K562 (cell line): Measurements from ENCODE around the gene ZNF544. TPM values are rescaled to one million over a fixed set of nuclear protein-coding genes. Genes with fewer than 3 reads are reported as not detected.
A peak's percentile ranks its signal among the peaks of the same experiment; 100 is the strongest.

Experiments
- ATAC-seq: fragments of 200-7000 bp; cut with Tn5 transposase; 3 replicates; pipeline ENCODE4 v1.9.1; 2020; ENCODE audit warnings: moderate library complexity
- BruUV-seq: library from RNA; stranded (reverse); fragments of 400-500 nt; replicated peaks from 2 replicates; lab custom pipeline; 2021; lab: Mats Ljungman, UMichigan
- CTCF ChIA-PET: fragments of 300-600 bp; formaldehyde crosslinking; extraction: SDS; loops from one replicate; lab custom pipeline; 2021; ENCODE audit warnings: low intra/inter-chr PET ratio; lab: Yijun Ruan, JAX
- POLR2A ChIA-PET: fragments of 300-600, 350-650 bp; sonication (Branson Sonifier 250); formaldehyde crosslinking; extraction: SDS; loops from one replicate; lab custom pipeline; 2021; ENCODE audit warnings: antibody characterized with exemption, inconsistent platforms; lab: Yijun Ruan, JAX
- DNase-seq, 4 experiments: peaks; one replicate each; pipeline versions ENCODE4 v3.0.0 to v3.0.0-alpha.2; 2011 to 2018; ENCODE audit warnings: low spot score in 3 of 4, mixed read lengths in 3 of 4; ENCODE audit errors: extremely low read depth in 1 of 4
- FAIRE-seq: peaks from 2 replicates; lab custom pipeline; 2011; peaks lifted over from hg19 to GRCh38; lab: Jason Lieb, UNC
- H2AFZ ChIP-seq: 2 replicates; pipeline ENCODE4 v1.6.0; 2011; ENCODE audit warnings: low read depth, low read length, control low read depth, inconsistent platforms
- H3K27ac ChIP-seq: fragments of 200-600 bp; 3 replicates; pipeline ENCODE4 v1.8.0; 2011; ENCODE audit warnings: low read depth, mild to moderate bottlenecking, control low read depth, inconsistent platforms, low read length, moderate library complexity, mixed read lengths; ENCODE audit errors: extremely low read depth
- H3K27me3 ChIP-seq, 2 experiments: fragments of 300-600 bp in 1 of 2; 2 replicates in 1 of 2; 3 replicates in 1 of 2; pipeline versions ENCODE4 v1.6.0 to v1.8.0; 2011; ENCODE audit warnings: inconsistent platforms in 2 of 2, low read length in 2 of 2, mild to moderate bottlenecking in 1 of 2, mixed read lengths in 1 of 2, moderate library complexity in 1 of 2; ENCODE audit not compliant: control insufficient read depth in 2 of 2, insufficient read depth in 2 of 2
- H3K36me3 ChIP-seq: fragments of 300-600 bp; 3 replicates; pipeline ENCODE4 v1.8.0; 2011; ENCODE audit warnings: mild to moderate bottlenecking, low read length, inconsistent platforms; ENCODE audit not compliant: control insufficient read depth, insufficient read depth
- H3K4me1 ChIP-seq, 2 experiments: fragments of 200-600 bp in 1 of 2; replicated peaks in 1 of 2; 2 replicates in 1 of 2; 3 replicates in 1 of 2; pipeline versions ENCODE4 v1.5.1 to v1.8.0; 2011; ENCODE audit warnings: inconsistent platforms in 2 of 2, low read length in 2 of 2, mild to moderate bottlenecking in 1 of 2, mixed read lengths in 1 of 2, moderate library complexity in 1 of 2; ENCODE audit not compliant: control insufficient read depth in 2 of 2, insufficient read depth in 2 of 2
- H3K4me2 ChIP-seq: 2 replicates; pipeline ENCODE4 v1.6.1; 2011; ENCODE audit warnings: low read length, control low read depth, inconsistent platforms, mixed read lengths; ENCODE audit not compliant: insufficient read depth
- H3K4me3 ChIP-seq: fragments of 200-600 bp; sonication (generic), shearing (Covaris generic); 2 replicates; pipeline ENCODE4 v1.5.1; 2016; ENCODE audit warnings: control low read depth, inconsistent platforms
- H3K79me2 ChIP-seq: fragments of 200-600 bp; 3 replicates; pipeline ENCODE4 v1.8.0; 2011; ENCODE audit warnings: low read length, inconsistent platforms; ENCODE audit not compliant: control insufficient read depth, insufficient read depth
- H3K9ac ChIP-seq, 2 experiments: 2 replicates each; pipeline versions ENCODE4 v1.6.0 to v1.6.1; 2011; ENCODE audit warnings: low read depth in 2 of 2, low read length in 2 of 2, control low read depth in 1 of 2, inconsistent platforms in 1 of 2, mild to moderate bottlenecking in 1 of 2, mixed read lengths in 1 of 2; ENCODE audit not compliant: insufficient read depth in 1 of 2
- H3K9me1 ChIP-seq: one replicate; pipeline ENCODE4 v1.6.0; 2011; ENCODE audit warnings: inconsistent platforms, mild to moderate bottlenecking, low read length, moderate library complexity; ENCODE audit not compliant: control insufficient read depth, insufficient read depth
- H3K9me3 ChIP-seq: replicated peaks from 2 replicates; pipeline ENCODE4 v1.5.1; 2011; ENCODE audit warnings: low read depth, low read length, inconsistent platforms; ENCODE audit not compliant: control insufficient read depth, insufficient read depth
- H4K20me1 ChIP-seq: replicated peaks from 2 replicates; pipeline ENCODE4 v1.6.1; 2011; ENCODE audit warnings: low read length, inconsistent platforms, mixed read lengths; ENCODE audit not compliant: control insufficient read depth, insufficient read depth
- BDP1 ChIP-seq: IDR thresholded peaks from 3 replicates; pipeline ENCODE4 v1.6.1; 2011; ENCODE audit not compliant: insufficient read length, insufficient read depth
- CBFB ChIP-seq: sonication (generic); formaldehyde crosslinking; IDR thresholded peaks from 2 replicates; pipeline ENCODE4 v1.4.0; 2020; ENCODE audit warnings: mild to moderate bottlenecking, missing genetic modification reagents
- CBX2 ChIP-seq: fragments of 200-600 bp; sonication (generic); IDR thresholded peaks from one replicate; pipeline ENCODE4 v1.6.1; 2012; ENCODE audit warnings: mild to moderate bottlenecking, low read length, inconsistent platforms; ENCODE audit not compliant: insufficient read depth, poor library complexity, severe bottlenecking
- ELF4 ChIP-seq: fragments of 450-650 bp; formaldehyde crosslinking; IDR thresholded peaks from 2 replicates; pipeline ENCODE4 v1.4.0; 2022; ENCODE audit warnings: missing genetic modification characterization
- HDGF ChIP-seq: fragments of 450-650 bp; IDR thresholded peaks from 2 replicates; pipeline ENCODE4 v1.6.1; 2016
- HNRNPK ChIP-seq: fragments of 200-400 bp; formaldehyde crosslinking; IDR thresholded peaks from one replicate; pipeline ENCODE4 v1.6.1; 2018; ENCODE audit warnings: mild to moderate bottlenecking, low read depth, low read length; ENCODE audit not compliant: poor library complexity, severe bottlenecking
- KAT7 ChIP-seq: sonication (generic); formaldehyde crosslinking; IDR thresholded peaks from 2 replicates; pipeline ENCODE4 v1.8.0; 2022; ENCODE audit warnings: missing genetic modification reagents, mild to moderate bottlenecking, borderline replicate concordance
- MTF1 ChIP-seq: fragments of 250-450 bp; sonication (Bioruptor Pico); IDR thresholded peaks from 2 replicates; pipeline ENCODE4 v1.9.0; 2021; ENCODE audit warnings: moderate library complexity, mild to moderate bottlenecking, inconsistent platforms, borderline replicate concordance
- NR1H2 ChIP-seq: sonication (generic); formaldehyde crosslinking; IDR thresholded peaks from 2 replicates; pipeline ENCODE4 v1.4.0; 2020; ENCODE audit warnings: mild to moderate bottlenecking, missing genetic modification reagents
- POLR2G ChIP-seq: fragments of 200-400 bp; formaldehyde crosslinking; IDR thresholded peaks from 2 replicates; pipeline ENCODE4 v1.6.1; 2017; ENCODE audit warnings: low read depth, mild to moderate bottlenecking, antibody characterized with exemption, low read length, moderate library complexity
- RHOXF2B ChIP-seq: fragments of 250-450 bp; sonication (Bioruptor Pico); conservative IDR thresholded peaks from 2 replicates; pipeline ENCODE4 v1.5.1; 2021
- SMAD1 ChIP-seq: fragments of 150-350 bp; IDR thresholded peaks from 2 replicates; pipeline ENCODE4 v1.6.1; 2014; ENCODE audit warnings: low read length, low read depth; ENCODE audit not compliant: partially characterized antibody
- SP1 ChIP-seq: sonication (generic); formaldehyde crosslinking; IDR thresholded peaks from 2 replicates; pipeline ENCODE4 v1.8.1; 2022; ENCODE audit warnings: mild to moderate bottlenecking, missing genetic modification reagents
- SRF ChIP-seq, 2 experiments: fragments of 250-450, 450-650 bp in 1 of 2; sonication (Bioruptor Pico) in 1 of 2; sonication (generic) in 1 of 2; formaldehyde crosslinking; IDR thresholded peaks; 2 replicates each; pipeline versions ENCODE4 v1.5.0 to v1.5.1; 2020 to 2022; ENCODE audit warnings: mild to moderate bottlenecking in 1 of 2, missing genetic modification reagents in 1 of 2
- ZKSCAN1 ChIP-seq: fragments of 150-350 bp; IDR thresholded peaks from 2 replicates; pipeline ENCODE4 v1.6.1; 2016; ENCODE audit warnings: low read depth, low read length
- WGBS: fragments of 100-300 bp; shearing (Covaris generic); methylation state at CpG from one replicate; pipeline ENCODE4 v1.1.6; 2016; ENCODE audit warnings: low coverage, mixed read lengths; ENCODE audit not compliant: insufficient coverage; ENCODE audit errors: missing lambda C conversion rate; 5-methylcytosine and 5-hydroxymethylcytosine counted together
- in situ Hi-C: fragments of 300-500 bp; cut with MboI; formaldehyde crosslinking; loops from 4 replicates; pipeline ENCODE4 v1.15.0; 2018; ENCODE audit warnings: inconsistent platforms, mixed read lengths
- intact Hi-C: fragments of 100-400 bp; cut with micrococcal nuclease; formaldehyde crosslinking; loops from 2 replicates; pipeline ENCODE4 v1.14.2; 2022
- polyA plus RNA-seq, 8 experiments: library from polyadenylated mRNA; depleted of rRNA in 4 of 8; stranded (reverse) in 5 of 8; unstranded in 3 of 8; fragments of >200 nt; fragmentation: Nextera tagmentation in 2 of 8; fragmentation: Illumina TruSeq in 1 of 8; extraction: Ambion mirVana in 2 of 8; extraction: Trizol in 1 of 8; gene quantifications; 2 replicates each; pipeline versions ENCODE4 v1.2.1 to v1.2.3, GENCODE V29; 2011 to 2014; ENCODE audit warnings: inconsistent platforms in 1 of 8, missing spikeins in 1 of 8
- total RNA-seq, 7 experiments: library from RNA; depleted of rRNA in 6 of 7; stranded (reverse); fragments of >200 nt in 6 of 7; fragmentation: Illumina TruSeq in 2 of 7; extraction: Trizol in 2 of 7; gene quantifications; 2 replicates each; pipeline versions ENCODE4 v1.2.1 to v1.2.3, GENCODE V29; 2011 to 2021; ENCODE audit warnings: low replicate concordance in 1 of 7
- TF ChIP-seq, protein P1 (sequence below): fragments of 450-650 bp; formaldehyde crosslinking; IDR thresholded peaks from 2 replicates; pipeline ENCODE4 v1.4.0; 2022; ENCODE audit warnings: missing genetic modification characterization
- TF ChIP-seq, protein P2 (sequence below): IDR thresholded peaks from 2 replicates; pipeline ENCODE4 v1.6.1; 2011; ENCODE audit not compliant: insufficient read length; ENCODE audit errors: extremely low read depth
- TF ChIP-seq, protein P3 (sequence below): sonication (generic); formaldehyde crosslinking; IDR thresholded peaks from 2 replicates; pipeline ENCODE4 v1.8.0; 2022; ENCODE audit warnings: missing genetic modification reagents, mild to moderate bottlenecking, moderate library complexity, borderline replicate concordance

ZNF544 gene
- total and polyA plus RNA-seq, 9 of the 15 experiments (the other 6 are each of a cell fraction or from before 2014, with no cell fraction given): 23.6 to 59.0 (median 41.4) TPM

DNA sequence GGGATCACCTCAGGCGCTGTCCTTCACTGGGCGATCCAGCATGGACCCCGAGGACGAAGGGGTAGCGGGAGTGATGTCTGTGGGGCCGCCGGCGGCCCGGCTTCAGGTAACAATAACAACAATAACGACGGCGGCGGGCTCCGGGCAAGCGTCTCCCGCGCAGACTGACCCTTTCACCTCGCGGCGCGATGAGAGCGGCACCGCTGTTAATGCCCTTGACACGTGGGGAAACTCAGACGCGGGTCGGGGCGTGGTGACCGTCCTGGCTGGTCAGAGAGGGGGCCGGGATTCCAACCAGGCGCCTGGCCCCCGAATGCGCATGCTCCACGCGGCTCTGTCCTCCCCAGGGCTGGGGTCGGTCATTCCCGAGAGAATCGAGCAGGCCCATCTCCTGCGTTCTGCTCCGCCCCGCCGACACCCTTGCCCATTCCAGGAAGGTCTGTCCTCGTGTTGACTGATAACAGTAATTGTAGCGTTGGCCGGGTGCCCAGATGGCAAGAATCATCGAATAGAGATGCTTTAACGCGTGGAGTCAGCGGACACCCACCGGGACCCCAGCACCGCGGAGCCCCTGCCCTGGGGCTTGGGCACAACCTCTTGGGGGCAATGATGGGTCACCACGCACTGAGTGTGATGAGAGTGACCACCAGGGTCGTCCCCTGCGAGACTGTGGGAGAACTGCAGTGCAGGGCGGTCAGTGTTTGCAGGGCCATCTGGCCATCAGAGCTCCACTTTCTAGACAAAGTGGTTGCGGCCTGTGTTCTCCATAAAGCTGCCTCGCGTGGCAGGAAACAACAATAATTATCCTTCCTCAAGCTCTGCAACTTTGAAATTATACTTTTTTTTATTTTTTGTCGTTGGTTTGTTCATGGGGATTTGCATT is 50.6 kb downstream of the ZNF544 start:
- Histone ChIP-seq H3K4me3 (peak overlapping the region; percentile 64), H3K9ac (peak overlapping the region; percentile 93 to 100), H2AFZ (peak overlapping the region; percentile 85), H3K79me2 (peaks cover 65% of the 10 kb centered on the region), H3K9me3 (peaks cover 2% of the 10 kb centered on the region; the same call in 1 of the 2 replicates), H4K20me1 (no peaks in the 10 kb centered on the region), H3K27me3 (no peaks in the 10 kb centered on the region), H3K9me1 (no peaks in the 10 kb centered on the region), H3K4me1 (peaks cover 10 to 19% of the 10 kb centered on the region in 2 experiments; a peak in 4 of 5 replicates), H3K4me2 (peak overlapping the region; percentile 89), H3K36me3 (peaks cover 23% of the 10 kb centered on the region; the same call in 2 of the 3 replicates), H3K27ac (peak overlapping the region; percentile 84)
- ChIA-PET POLR2A (interaction anchor here (0.6 to 1.6 kb wide), 7 partner anchors 9 to 276 kb away, joined by 3 to 5 read pairs (median 4); partner anchors contain the start of genes ERVK3-1 and ZNF274), CTCF (no interaction called here)
- ATAC-seq: peak; percentile 76
- in situ Hi-C loops: no loop called here
- intact Hi-C loops: loop anchor here (5.0 kb wide), 1 partner anchor 128 kb away; the partner anchor contains the start of gene ZNF584
- peak; percentile 71 for FAIRE-seq
- TSS peak; percentile 62 for BruUV-seq
- DNase-seq: peak; percentile 80 to 87 (median 84)
- WGBS: 2% methylated on average over 60 of the region's 60 CpGs
- TF ChIP-seq SMAD1: no peak
- 0 out of 4 replicates have a peak, but pooled peaks of 1 of the 2 experiments have one; percentile 14 for TF ChIP-seq SRF (CRISPR knock-in tag; IDR thresholded peaks at IDR 0.05)
- TF ChIP-seq NR1H2 (CRISPR knock-in tag): 0 out of 2 replicates have a peak, but pooled peaks have one; percentile 49
- no peak for TF ChIP-seq RHOXF2B (CRISPR knock-in tag)
- 0 out of 2 replicates have a peak, but pooled peaks have one; percentile 5 for TF ChIP-seq ZKSCAN1
- peak; percentile 73 for TF ChIP-seq POLR2G
- no peak for TF ChIP-seq ELF4
- TF ChIP-seq, protein P1, sequence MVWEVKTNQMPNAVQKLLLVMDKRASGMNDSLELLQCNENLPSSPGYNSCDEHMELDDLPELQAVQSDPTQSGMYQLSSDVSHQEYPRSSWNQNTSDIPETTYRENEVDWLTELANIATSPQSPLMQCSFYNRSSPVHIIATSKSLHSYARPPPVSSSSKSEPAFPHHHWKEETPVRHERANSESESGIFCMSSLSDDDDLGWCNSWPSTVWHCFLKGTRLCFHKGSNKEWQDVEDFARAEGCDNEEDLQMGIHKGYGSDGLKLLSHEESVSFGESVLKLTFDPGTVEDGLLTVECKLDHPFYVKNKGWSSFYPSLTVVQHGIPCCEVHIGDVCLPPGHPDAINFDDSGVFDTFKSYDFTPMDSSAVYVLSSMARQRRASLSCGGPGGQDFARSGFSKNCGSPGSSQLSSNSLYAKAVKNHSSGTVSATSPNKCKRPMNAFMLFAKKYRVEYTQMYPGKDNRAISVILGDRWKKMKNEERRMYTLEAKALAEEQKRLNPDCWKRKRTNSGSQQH: no peak
- TF ChIP-seq KAT7 (CRISPR knock-in tag): peak; percentile 14
- no peak for TF ChIP-seq CBFB
- TF ChIP-seq, protein P2, sequence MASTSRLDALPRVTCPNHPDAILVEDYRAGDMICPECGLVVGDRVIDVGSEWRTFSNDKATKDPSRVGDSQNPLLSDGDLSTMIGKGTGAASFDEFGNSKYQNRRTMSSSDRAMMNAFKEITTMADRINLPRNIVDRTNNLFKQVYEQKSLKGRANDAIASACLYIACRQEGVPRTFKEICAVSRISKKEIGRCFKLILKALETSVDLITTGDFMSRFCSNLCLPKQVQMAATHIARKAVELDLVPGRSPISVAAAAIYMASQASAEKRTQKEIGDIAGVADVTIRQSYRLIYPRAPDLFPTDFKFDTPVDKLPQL: no peak
- TF ChIP-seq, protein P3, sequence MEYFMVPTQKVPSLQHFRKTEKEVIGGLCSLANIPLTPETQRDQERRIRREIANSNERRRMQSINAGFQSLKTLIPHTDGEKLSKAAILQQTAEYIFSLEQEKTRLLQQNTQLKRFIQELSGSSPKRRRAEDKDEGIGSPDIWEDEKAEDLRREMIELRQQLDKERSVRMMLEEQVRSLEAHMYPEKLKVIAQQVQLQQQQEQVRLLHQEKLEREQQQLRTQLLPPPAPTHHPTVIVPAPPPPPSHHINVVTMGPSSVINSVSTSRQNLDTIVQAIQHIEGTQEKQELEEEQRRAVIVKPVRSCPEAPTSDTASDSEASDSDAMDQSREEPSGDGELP (CRISPR knock-in tag): peak; percentile 44
- TF ChIP-seq CBX2: no peak
- no peak for TF ChIP-seq HNRNPK
- peak; percentile 14 for TF ChIP-seq SP1
- TF ChIP-seq BDP1: no peak
- no peak for TF ChIP-seq MTF1 (CRISPR knock-in tag)
- 0 out of 2 replicates have a peak, but pooled peaks have one; percentile 37 for TF ChIP-seq HDGF
